Measurements from ENCODE around the gene TSSK2.
"Not testable (repeated sequence)": the region's sequence is repeated elsewhere in the genome, so short reads cannot be mapped to it uniquely, and the experiment has no call there.

TSSK2 gene

GRCh38 chr22:19130959-19131684 is at the start of gene TSSK2:
TSS of gene TSSK2 (plus strand) at chr22:19131308. CDS start at chr22:19131400, 92 bp downstream.
- DNase-seq (ENCODE audit: low read depth, low spot score), result no peak

- DNase-seq (ENCODE audit: low read depth, low spot score), result no peak
Measured at GRCh38 chr22:19081351-19081750, 49.8 kb upstream of the TSSK2 start.

GRCh38 chr22:19082101-19082500 is 49.0 kb upstream of the TSSK2 start:
- DNase-seq (ENCODE audit: low read depth, low spot score), result no peak

- DNase-seq (ENCODE audit: low read depth, low spot score), result no peak
Measured at GRCh38 chr22:19082793-19083192, 48.3 kb upstream of the TSSK2 start.

- DNase-seq (ENCODE audit: low read depth, low spot score), result not testable (repeated sequence)
Measured at GRCh38 chr22:19084126-19084525, 47.0 kb upstream of the TSSK2 start.

- DNase-seq (ENCODE audit: low read depth, low spot score), result not testable (repeated sequence)
Measured at GRCh38 chr22:19084586-19084985, 46.5 kb upstream of the TSSK2 start.

- no peak for DNase-seq (ENCODE audit: low read depth, low spot score)
Measured at GRCh38 chr22:19085233-19085718, 45.8 kb upstream of the TSSK2 start.

GRCh38 chr22:19086417-19086816 is 44.7 kb upstream of the TSSK2 start:
- no peak for DNase-seq (ENCODE audit: low read depth, low spot score)

GRCh38 chr22:19086896-19087295 is 44.2 kb upstream of the TSSK2 start:
- no peak for DNase-seq (ENCODE audit: low read depth, low spot score)

- DNase-seq (ENCODE audit: low read depth, low spot score), result no peak
Measured at GRCh38 chr22:19088866-19089595, 42.1 kb upstream of the TSSK2 start.

- DNase-seq (ENCODE audit: low read depth, low spot score), result no peak
Measured at GRCh38 chr22:19090183-19090582, 40.9 kb upstream of the TSSK2 start.

GRCh38 chr22:19090586-19091127 is 40.5 kb upstream of the TSSK2 start:
- no peak for DNase-seq (ENCODE audit: low read depth, low spot score)

- DNase-seq (ENCODE audit: low read depth, low spot score), result no peak
Measured at GRCh38 chr22:19092725-19093124, 38.4 kb upstream of the TSSK2 start.

GRCh38 chr22:19094393-19094997 is 36.6 kb upstream of the TSSK2 start:
- DNase-seq (ENCODE audit: low read depth, low spot score), result no peak

- DNase-seq (ENCODE audit: low read depth, low spot score), result no peak
Measured at GRCh38 chr22:19096555-19096954, 34.6 kb upstream of the TSSK2 start.

- DNase-seq (ENCODE audit: low read depth, low spot score), result no peak
Measured at GRCh38 chr22:19097518-19097917, 33.6 kb upstream of the TSSK2 start.

GRCh38 chr22:19098157-19098556 is 33.0 kb upstream of the TSSK2 start:
- no peak for DNase-seq (ENCODE audit: low read depth, low spot score)

- no peak for DNase-seq (ENCODE audit: low read depth, low spot score)
Measured at GRCh38 chr22:19103880-19104821, 27.0 kb upstream of the TSSK2 start.

- no peak for DNase-seq (ENCODE audit: low read depth, low spot score)
Measured at GRCh38 chr22:19105456-19105855, 25.7 kb upstream of the TSSK2 start.

GRCh38 chr22:19105867-19106802 is 25.0 kb upstream of the TSSK2 start:
- peak; percentile 24 for DNase-seq (ENCODE audit: low read depth, low spot score)
